ENCODE data around the gene DDIT4. TPM values are rescaled to one million over a fixed set of nuclear protein-coding genes. Genes with fewer than 3 reads are reported as not detected.

Gene DDIT4
- total RNA-seq, 4 donors from 2014 or later: 56.2 to 527 (median 185) TPM

DNA sequence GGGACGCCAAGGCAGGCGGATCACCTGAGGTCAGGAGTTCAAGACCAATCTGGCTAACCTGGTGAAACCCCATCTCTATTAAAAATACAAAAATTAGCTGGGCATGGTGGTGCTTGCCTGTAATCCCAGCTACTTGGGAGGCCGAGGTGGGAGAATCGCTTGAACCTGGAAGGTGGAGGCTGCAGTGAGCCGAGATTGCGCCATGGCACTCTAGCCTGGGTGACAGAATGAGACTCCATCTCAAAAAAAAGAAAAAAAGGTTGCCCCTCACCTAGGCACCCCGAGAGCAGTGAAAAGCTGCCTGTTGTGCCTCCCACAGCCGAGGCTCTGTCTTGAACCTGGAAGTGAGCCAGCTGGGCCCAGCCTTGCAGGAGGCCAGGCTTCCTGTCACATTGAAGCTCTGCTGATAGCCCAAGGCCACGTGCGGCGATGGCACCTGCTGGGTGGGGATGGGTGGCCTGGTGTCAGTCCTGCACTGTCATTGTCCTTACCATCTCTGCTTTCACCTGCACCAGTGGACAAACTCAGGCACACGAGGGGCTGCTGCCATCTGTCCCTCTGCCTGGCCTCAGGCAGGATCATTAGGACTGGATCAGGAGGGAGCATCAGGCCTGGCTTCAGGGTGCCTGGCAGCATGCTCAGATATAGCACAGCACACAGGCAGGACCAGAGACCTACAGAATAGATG lies 43.2 kb downstream of the DDIT4 start:
- ATAC-seq (ENCODE audit: low FRiP score): no peak
- no peak for DNase-seq (ENCODE audit: low spot score)
- TF ChIP-seq, protein P1, sequence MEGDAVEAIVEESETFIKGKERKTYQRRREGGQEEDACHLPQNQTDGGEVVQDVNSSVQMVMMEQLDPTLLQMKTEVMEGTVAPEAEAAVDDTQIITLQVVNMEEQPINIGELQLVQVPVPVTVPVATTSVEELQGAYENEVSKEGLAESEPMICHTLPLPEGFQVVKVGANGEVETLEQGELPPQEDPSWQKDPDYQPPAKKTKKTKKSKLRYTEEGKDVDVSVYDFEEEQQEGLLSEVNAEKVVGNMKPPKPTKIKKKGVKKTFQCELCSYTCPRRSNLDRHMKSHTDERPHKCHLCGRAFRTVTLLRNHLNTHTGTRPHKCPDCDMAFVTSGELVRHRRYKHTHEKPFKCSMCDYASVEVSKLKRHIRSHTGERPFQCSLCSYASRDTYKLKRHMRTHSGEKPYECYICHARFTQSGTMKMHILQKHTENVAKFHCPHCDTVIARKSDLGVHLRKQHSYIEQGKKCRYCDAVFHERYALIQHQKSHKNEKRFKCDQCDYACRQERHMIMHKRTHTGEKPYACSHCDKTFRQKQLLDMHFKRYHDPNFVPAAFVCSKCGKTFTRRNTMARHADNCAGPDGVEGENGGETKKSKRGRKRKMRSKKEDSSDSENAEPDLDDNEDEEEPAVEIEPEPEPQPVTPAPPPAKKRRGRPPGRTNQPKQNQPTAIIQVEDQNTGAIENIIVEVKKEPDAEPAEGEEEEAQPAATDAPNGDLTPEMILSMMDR (IDR thresholded peaks at IDR 0.05): no peak

DNA sequence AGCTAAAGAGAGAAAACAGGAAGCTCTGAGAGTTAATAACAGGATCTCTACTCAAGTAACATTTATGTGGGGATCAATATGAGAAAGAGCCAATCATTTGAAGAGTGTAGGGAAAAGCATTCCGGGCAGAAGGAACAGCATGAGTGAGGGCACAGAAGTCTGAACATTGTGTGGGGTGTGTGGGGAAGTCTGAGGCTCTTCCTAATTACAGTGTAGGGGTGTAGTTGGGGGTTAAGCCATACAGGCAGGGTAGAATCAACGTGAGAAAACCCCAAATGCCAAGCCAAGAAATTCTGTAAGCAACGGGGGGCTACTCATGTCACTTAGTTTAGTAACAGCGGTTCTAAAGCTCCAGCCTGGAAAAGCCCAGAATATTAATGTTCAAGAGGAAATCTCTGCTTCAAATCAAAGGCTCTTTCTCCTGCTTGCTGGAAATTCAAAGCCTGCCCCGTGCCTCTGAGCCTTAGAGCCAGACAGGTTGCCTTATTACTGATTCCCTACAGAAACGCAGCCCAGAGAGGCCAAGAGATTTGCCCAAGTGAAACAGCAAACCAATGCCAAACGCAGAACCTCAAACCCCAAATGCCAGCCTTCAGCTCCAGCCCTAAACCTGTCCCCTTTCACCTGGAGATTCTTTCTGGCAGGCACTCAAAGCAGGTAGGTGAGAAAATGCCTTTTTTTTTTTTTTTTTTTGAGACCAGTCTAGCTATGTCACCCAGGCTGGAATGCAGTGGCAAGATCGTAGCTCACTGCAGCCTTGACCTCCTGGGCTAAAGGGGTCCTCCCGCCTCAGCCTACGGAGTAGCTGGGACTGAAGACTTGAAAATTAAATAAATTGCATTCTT lies 44.9 kb downstream of the DDIT4 start:
- no peak for DNase-seq (ENCODE audit: low spot score)
- TF ChIP-seq, protein P1 (IDR thresholded peaks at IDR 0.05): no peak
- no peak for ATAC-seq (ENCODE audit: low FRiP score)

DNA sequence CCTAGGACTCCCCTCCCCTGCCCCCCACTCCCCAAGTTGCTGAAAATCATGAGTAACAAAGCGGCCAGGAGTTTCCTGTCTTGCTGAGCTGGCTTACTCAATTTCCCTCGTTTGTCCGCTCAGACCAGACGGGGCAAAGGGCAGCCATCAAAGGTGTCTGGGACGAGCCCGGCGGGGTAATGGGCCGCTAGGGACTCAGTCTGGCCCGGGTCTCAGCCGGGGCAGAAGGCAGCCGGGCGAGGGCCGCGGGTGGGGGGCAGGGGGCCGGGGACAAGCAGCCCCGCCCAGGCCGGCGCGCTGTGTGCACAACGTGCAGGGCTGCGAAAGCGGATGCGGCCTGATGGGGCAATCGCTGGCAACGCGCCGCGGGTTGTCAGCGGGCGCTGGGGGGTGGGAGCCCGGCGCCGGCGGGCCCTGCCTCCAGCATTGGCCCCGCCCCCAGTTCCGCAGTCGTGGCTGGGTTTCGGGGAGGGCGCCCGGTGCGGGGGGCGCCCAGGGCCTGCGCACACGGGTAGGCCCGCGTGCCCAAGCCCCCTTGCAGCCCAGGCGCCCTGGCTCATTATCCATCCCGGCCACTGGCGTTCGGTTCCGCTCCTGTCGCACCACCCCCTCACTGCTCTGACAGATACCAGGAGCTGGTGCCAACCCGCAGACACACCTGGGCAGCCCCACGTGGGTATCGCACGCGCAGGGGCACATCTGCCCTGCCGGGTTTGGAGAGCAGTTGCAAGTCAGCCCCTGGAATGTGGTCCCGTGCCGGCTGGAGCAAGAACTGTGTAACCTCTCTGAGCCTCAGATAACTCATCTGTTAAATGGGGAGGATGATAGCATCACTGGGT lies 45.9 kb downstream of the DDIT4 start:
- TF ChIP-seq, protein P1 (IDR thresholded peaks at IDR 0.05): no peak
- peak; percentile 80 for ATAC-seq (ENCODE audit: low FRiP score)
- DNase-seq (ENCODE audit: low spot score): peak; percentile 83

DNA sequence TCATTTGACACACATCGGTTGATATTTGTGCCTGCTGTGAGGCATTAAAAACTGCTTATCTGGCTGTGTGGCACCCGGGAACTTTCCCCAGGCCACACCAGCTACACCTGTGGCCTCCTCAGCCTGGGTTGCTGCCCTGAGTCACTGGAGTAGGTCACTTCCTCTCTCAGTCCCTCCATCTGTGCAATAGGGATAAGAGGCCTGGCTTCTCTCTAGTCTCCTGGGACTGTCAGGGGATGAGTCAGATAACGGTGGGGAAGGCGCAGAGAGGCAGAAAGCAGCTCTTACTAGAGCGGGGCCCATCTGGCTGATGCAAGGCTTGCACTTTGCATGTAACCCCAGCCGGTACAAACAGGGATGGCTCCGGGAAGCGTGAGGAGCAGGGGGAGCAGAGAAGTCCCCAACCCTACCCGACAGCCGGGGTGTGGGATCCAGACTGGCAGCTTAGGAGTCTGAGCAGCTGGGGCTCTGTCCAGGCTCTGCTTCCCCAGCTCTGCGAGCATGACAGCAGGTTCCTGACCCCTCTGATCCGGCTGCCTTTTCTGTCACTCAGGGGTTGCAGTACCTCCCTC lies 47.0 kb downstream of the DDIT4 start:
- DNase-seq (ENCODE audit: low spot score) (no peak), ATAC-seq (ENCODE audit: low FRiP score) (peak; percentile 68)
- TF ChIP-seq, protein P1 (IDR thresholded peaks at IDR 0.05): no peak

DNA sequence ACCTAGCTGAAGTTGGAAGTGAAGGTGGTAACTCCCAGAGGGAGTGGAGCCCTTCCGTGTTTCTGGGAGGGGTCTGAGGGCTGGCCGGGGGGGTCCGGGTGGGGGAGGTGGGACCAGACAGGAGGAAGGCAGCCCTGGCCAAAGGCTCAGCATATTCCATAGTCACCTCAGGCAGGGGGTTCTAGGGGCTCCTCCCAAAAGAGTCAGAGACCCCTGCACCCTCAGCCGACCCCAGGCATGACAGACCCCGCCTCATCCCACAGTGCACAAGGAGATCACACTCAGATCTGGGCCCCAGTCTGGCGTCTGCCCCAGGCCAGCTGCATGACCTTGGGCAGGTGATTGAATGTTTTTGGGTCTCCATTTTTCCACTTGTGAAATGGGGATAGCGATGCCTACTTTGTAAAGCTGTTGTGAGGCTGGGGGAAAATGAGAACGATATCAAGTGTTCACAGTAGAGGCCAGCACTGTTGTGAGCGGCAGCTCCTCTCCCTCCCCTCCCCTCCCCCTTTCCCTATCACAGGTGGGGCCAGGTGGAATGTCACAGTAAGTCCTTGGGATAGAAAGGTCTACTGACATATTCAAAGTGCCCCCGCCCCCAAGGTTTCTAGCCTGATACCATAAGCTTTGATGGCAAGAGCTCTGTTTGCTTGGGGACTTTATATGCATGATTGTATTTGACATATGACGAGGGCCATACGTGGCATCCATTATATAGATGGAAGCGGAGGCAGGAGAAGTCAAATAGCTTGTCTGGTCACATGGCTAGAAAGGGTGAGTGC lies 47.7 kb downstream of the DDIT4 start:
- ATAC-seq (ENCODE audit: low FRiP score): no peak
- TF ChIP-seq, protein P1 (IDR thresholded peaks at IDR 0.05): no peak
- DNase-seq (ENCODE audit: low spot score): no peak

DNA sequence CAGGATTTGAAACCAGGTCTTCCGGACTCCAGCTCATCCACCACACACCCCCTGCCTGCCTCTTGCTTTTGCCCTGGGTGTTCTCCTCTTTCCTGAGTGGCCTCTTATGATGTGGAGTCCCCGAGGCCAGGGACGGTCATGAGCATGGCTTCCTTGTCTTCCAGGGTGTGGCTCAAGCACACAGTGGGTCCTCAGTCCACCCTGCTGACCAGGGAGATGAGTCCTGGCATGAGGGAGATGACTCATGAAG lies 48.2 kb downstream of the DDIT4 start:
- TF ChIP-seq, protein P1 (IDR thresholded peaks at IDR 0.05): no peak
- ATAC-seq (ENCODE audit: low FRiP score) (no peak), DNase-seq (ENCODE audit: low spot score) (no peak)
